ENCODE measurements around the gene RANBP3.

Gene RANBP3

DNA sequence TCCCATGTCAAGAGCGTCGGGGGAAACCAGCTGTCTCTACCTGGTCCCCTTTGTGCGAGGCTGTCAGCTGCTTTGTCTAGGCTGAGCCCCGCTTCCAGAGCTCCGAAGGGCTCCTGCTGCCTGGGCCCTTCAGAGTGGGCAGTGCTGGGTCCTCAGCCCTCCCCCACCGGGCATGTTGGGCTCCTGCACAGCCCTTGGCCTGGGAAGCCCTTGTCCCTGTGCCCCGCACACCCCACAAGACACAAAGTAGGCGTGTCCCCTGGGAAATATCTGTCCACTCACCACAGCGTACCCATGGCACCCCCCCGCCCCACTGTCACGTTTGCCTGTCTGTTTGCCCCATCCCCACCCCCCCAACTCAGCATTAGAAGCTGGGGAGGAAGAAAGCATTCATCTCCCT lies 39.6 kb upstream of the RANBP3 start:
- no peak for TF ChIP-seq ZFP30 (CRISPR knock-in tag; IDR thresholded peaks at IDR 0.05)
- no peak for TF ChIP-seq ARNTL (CRISPR knock-in tag; IDR thresholded peaks at IDR 0.05; ENCODE audit: borderline replicate concordance, low read depth)
- TF ChIP-seq CSDC2 (CRISPR knock-in tag; IDR thresholded peaks at IDR 0.05), result no peak
- no peak for TF ChIP-seq GLIS3 (CRISPR knock-in tag; IDR thresholded peaks at IDR 0.05)
- TF ChIP-seq ZNF8 (CRISPR knock-in tag; IDR thresholded peaks at IDR 0.05), result no peak
- TF ChIP-seq POU6F1 (CRISPR knock-in tag; IDR thresholded peaks at IDR 0.05; ENCODE audit: borderline replicate concordance, low read depth), result no peak
- TF ChIP-seq ISL1 (CRISPR knock-in tag; IDR thresholded peaks at IDR 0.05), result no peak
- TF ChIP-seq, protein P1, sequence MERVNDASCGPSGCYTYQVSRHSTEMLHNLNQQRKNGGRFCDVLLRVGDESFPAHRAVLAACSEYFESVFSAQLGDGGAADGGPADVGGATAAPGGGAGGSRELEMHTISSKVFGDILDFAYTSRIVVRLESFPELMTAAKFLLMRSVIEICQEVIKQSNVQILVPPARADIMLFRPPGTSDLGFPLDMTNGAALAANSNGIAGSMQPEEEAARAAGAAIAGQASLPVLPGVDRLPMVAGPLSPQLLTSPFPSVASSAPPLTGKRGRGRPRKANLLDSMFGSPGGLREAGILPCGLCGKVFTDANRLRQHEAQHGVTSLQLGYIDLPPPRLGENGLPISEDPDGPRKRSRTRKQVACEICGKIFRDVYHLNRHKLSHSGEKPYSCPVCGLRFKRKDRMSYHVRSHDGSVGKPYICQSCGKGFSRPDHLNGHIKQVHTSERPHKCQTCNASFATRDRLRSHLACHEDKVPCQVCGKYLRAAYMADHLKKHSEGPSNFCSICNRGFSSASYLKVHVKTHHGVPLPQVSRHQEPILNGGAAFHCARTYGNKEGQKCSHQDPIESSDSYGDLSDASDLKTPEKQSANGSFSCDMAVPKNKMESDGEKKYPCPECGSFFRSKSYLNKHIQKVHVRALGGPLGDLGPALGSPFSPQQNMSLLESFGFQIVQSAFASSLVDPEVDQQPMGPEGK (CRISPR knock-in tag; IDR thresholded peaks at IDR 0.05; ENCODE audit: borderline replicate concordance), result no peak
- TF ChIP-seq ZC3H10 (CRISPR knock-in tag; IDR thresholded peaks at IDR 0.05), result no peak
- TF ChIP-seq TOX (CRISPR knock-in tag; IDR thresholded peaks at IDR 0.05; ENCODE audit: borderline replicate concordance), result no peak
- TF ChIP-seq ZNF70 (CRISPR knock-in tag; IDR thresholded peaks at IDR 0.05), result no peak
- no peak for TF ChIP-seq RARB (CRISPR knock-in tag; IDR thresholded peaks at IDR 0.05)
- TF ChIP-seq OSR1 (CRISPR knock-in tag; IDR thresholded peaks at IDR 0.05), result no peak
- no peak for TF ChIP-seq SNAI2 (CRISPR knock-in tag; IDR thresholded peaks at IDR 0.05)

GRCh38 chr19:6015841-6016545 lies 38.1 kb upstream of the RANBP3 start:
- TF ChIP-seq ARNTL (CRISPR knock-in tag; IDR thresholded peaks at IDR 0.05; ENCODE audit: borderline replicate concordance, low read depth), result no peak
- no peak for TF ChIP-seq ZFP30 (CRISPR knock-in tag; IDR thresholded peaks at IDR 0.05)
- no peak for TF ChIP-seq POU6F1 (CRISPR knock-in tag; IDR thresholded peaks at IDR 0.05; ENCODE audit: borderline replicate concordance, low read depth)
- TF ChIP-seq ZNF70 (CRISPR knock-in tag; IDR thresholded peaks at IDR 0.05), result no peak
- no peak for TF ChIP-seq CSRNP3 (CRISPR knock-in tag; IDR thresholded peaks at IDR 0.05)
- TF ChIP-seq ISL1 (CRISPR knock-in tag; IDR thresholded peaks at IDR 0.05), result no peak
- TF ChIP-seq RARB (CRISPR knock-in tag; IDR thresholded peaks at IDR 0.05), result no peak
- no peak for TF ChIP-seq ESRRG (CRISPR knock-in tag; IDR thresholded peaks at IDR 0.05)
- TF ChIP-seq ZFP3 (CRISPR knock-in tag; IDR thresholded peaks at IDR 0.05), result no peak
- no peak for TF ChIP-seq TOX (CRISPR knock-in tag; IDR thresholded peaks at IDR 0.05; ENCODE audit: borderline replicate concordance)
- ATAC-seq, result no peak

More for the DNA sequence above, 39.6 kb upstream of the RANBP3 start:
- ATAC-seq, result no peak

DNA sequence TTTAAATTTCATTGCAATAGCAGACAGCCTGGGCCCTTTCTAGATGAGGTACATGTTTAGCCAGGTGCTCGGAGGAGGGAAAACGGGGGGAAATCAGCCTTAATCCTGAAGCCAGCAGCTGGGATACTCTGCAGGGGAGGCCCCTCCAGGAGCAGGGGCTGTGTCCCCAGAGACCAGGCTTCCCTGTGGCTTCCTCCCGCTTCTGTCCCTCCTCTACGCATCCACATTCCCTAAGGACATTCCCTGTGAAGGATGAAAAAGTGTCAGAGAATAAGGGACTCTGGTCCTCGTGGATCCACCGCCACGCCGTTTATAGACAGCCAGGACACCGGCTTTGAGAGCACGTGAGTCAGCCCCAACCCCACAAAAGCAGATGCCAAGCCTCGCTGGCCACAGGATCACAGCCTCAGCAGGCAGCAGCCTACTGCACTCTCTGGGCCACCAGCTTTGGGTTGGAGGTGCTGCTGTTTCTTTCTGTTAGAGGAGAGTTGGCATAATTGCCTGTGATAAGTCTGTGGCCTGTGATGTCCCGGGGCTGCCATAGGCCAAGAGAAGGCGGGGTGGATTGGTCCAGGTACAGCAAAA lies 36.7 kb upstream of the RANBP3 start:
- ATAC-seq, result no peak
- TF ChIP-seq CREB5 (CRISPR knock-in tag; IDR thresholded peaks at IDR 0.05; ENCODE audit: low read depth) (no peak), CSRNP3 (CRISPR knock-in tag; IDR thresholded peaks at IDR 0.05) (no peak), TOX (CRISPR knock-in tag; IDR thresholded peaks at IDR 0.05; ENCODE audit: borderline replicate concordance) (no peak), TCF4 (CRISPR knock-in tag; IDR thresholded peaks at IDR 0.05; ENCODE audit: borderline replicate concordance) (no peak), ISL1 (CRISPR knock-in tag; IDR thresholded peaks at IDR 0.05) (no peak), PPARA (CRISPR knock-in tag; IDR thresholded peaks at IDR 0.05; ENCODE audit: borderline replicate concordance) (no peak), CSDC2 (CRISPR knock-in tag; IDR thresholded peaks at IDR 0.05) (no peak), SNAI2 (CRISPR knock-in tag; IDR thresholded peaks at IDR 0.05) (no peak), GLIS3 (CRISPR knock-in tag; IDR thresholded peaks at IDR 0.05) (no peak), BACH2 (CRISPR knock-in tag; IDR thresholded peaks at IDR 0.05; ENCODE audit: borderline replicate concordance) (no peak), ZNF70 (CRISPR knock-in tag; IDR thresholded peaks at IDR 0.05) (no peak), RARB (CRISPR knock-in tag; IDR thresholded peaks at IDR 0.05) (no peak)

Data from SK-N-SH treated with all-trans-retinoic acid at 6 μM for 48 hours (cell line).